GM21619 (cell line): ENCODE results near the gene WT1.

Experiments used
- ATAC-seq: cut with Tn5 transposase; IDR thresholded peaks from one replicate; pipeline ENCODE4 v1.9.1; 2021; ENCODE audit not compliant: unreplicated experiment

The WT1 gene

GRCh38 chr11:32425761-32426160 is 9.6 kb downstream of the WT1 start:
- no peak for ATAC-seq

GRCh38 chr11:32422545-32422944 is 12.8 kb downstream of the WT1 start:
- no peak for ATAC-seq

DNA sequence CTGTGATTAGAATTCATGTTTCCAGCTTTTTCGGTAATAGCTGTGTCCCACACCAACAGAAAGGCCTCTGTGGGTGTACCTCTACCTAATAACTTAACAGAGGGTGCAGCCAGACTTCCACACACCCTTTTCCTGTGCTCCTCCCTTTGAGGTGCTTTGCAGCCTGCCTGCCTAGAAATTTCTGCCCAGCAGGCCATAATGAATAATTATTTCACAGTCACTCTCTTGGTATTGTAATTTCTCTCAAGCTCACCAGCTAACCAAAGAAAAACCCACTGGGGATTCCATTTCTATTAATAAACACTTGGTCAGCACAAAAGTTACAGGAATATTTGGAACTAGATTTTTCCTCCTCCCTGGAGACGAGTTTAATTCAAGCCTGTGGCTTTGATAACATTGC is 13.3 kb downstream of the WT1 start:
- no peak for ATAC-seq

- peak; percentile 90 for ATAC-seq
These were observed 14.1 kb downstream of the WT1 start for GRCh38 chr11:32420937-32421901.

DNA sequence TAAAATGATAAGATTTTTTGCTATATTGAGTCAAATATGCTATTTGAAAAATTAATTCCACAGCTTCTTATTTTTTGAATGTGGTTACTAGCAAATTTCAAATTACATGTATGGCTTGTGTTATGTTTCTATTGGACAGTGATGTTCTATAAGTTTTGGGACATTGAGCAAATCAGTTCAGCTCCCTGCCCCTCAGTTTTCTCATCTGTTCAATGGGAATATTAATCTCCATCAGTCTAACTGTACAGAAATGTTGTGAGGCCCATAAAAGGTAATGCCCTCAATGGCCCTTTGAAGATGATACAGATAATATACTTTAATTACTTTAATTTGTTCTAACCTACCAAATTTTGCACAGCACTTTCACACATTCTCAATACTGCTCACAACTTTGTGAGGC is 15.2 kb downstream of the WT1 start:
- ATAC-seq = no peak

- ATAC-seq = no peak
These were observed 16.5 kb downstream of the WT1 start for GRCh38 chr11:32418836-32419235.

DNA sequence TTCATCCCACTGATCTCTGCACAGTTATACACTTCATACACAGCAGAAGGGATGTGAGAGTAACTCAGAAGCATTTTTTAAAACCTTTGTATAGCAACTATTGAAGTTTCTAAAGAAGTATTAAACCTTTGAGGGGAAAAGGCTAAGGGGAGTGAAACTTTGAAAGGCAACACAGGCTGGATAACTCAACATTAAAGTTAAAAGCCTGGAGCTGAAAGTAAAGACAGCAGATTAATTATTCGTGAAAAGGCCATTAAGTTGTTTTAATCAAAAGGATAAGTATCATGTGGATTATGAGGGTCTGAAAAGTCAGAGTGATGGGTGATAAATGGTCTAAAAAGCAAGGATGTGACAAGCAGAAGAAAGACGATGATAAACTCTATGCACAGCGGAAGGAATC is 17.5 kb downstream of the WT1 start:
- no peak for ATAC-seq

DNA sequence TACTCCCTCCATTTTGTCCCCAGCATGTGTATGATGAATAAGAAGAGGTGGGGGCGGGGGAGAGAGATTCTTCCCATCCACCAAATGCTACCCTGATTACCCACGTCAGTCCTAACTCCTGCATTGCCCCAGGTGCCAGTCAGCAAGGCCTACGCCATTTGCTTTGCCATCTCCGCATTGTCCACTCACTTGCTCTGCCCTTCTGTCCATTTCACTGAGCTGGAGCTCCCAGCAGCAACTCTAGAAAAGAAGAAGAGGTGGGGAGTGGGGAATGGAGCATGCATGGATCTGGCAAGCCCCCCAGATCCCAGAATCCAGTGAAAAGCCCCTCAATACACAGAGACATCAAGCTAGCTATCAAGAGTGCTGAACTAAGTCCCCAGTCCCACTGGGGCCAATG is 19.0 kb downstream of the WT1 start:
- ATAC-seq = no peak

DNA sequence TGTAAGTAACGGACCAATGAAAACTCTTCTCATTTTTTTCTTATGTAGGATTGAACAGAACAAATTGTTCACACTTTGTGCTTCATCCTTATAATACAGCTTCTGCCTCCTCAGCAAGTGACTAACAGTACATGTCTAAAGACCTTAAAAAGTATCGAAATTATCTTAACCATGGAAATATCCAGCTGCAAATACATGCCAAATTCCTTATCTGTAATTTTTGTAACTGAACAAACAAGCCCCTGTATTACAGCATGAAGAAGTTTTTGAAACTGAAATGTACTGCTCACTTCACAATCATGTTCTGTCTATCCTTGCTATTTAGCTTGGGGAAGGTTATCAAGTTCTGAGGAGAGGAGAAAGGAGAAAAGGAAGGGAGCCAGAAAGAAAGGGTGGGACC is 20.4 kb downstream of the WT1 start:
- no peak for ATAC-seq

DNA sequence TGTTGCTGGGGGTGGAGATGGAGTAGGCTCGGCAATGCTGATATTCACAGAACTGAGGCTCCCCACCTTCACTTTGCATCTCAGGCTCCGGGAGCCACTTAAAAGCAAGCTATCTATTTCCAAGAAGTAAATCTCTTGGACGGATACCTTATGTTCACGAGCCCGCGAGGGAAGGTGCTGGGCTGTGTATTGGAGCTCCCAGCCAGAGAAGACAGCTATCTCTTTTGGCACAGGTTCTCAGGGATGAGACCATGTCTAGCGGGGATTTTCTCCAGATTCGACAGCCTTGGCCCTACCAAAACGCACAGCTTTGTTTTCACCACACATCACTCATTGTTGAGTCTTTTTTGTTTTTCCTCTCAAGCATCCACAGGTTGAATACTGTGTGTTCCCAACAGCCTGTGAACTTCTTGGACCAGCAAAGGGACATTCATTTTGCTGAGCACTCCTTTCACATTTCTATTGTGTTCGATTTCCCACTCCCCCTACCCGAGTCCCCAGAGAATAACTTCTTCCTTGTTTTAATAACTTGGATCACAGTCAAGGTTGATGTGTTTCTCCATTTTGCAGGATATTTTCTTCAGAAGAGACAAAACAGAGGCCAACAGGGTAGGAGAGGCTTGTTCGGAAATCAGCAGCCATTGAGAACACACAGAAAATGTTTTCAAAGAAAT is 23.3 kb downstream of the WT1 start:
- ATAC-seq = no peak

DNA sequence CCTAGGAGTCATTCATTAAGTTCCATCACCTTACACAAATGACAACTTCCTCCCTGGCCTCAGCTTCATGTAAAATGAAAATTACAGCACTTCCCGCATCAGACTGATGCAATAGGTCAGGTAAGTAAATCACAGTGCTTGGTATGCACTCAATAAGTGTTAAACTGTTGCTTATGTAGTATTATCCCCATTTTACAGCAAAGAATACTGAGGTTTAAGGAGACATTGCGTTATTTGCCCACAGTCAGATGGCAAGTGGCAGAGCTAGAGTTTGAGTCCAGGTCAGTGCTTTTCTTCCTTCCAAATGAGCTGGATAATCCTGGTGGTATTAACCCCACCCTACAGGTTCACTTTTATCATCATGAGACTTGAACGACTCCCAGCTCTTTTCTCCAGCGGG is 29.7 kb downstream of the WT1 start:
- ATAC-seq = no peak

- ATAC-seq = no peak
These were observed 32.5 kb downstream of the WT1 start for GRCh38 chr11:32402836-32403235.

GRCh38 chr11:32400670-32401369 is 34.5 kb downstream of the WT1 start:
- ATAC-seq = no peak

- no peak for ATAC-seq
These were observed 35.1 kb downstream of the WT1 start for GRCh38 chr11:32400196-32400595.

GRCh38 chr11:32396991-32397390 is 38.3 kb downstream of the WT1 start:
- no peak for ATAC-seq

DNA sequence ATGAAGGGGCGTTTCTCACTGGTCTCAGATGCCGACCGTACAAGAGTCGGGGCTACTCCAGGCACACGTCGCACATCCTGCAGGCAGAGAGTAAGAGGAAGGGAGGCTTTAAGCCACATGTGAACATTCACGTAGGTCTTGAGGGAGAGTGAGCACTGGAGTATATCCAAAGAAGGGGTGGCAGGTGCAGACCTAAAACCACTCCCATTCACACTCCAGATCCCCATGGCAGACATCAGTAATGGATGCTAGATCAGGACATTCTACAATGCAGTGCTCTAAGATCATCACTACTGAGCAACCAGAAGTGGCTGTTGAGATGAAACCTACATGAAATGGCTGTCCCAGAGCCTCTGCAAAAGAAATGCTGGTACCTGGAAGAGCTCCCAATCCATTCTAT is 39.0 kb downstream of the WT1 start:
- no peak for ATAC-seq

DNA sequence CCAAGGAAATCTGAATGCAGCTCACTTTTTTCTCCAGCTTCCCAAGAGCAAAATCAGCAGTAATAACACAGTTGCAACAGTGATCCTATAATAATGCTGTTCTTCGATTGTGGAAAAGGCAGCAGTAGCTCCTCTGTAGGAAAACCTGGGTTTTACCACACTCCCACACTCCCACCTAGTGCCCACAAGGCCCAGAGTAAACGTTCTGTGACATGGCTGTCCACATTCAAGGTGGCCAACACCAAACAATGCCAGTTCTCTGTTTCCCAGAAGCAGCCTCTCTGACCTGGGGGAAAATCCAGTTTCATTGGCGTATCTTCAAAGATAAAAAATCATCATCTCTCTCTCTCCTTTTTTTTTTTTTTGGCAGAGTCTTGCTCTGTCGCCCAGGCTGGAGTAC is 40.2 kb downstream of the WT1 start:
- no peak for ATAC-seq

DNA sequence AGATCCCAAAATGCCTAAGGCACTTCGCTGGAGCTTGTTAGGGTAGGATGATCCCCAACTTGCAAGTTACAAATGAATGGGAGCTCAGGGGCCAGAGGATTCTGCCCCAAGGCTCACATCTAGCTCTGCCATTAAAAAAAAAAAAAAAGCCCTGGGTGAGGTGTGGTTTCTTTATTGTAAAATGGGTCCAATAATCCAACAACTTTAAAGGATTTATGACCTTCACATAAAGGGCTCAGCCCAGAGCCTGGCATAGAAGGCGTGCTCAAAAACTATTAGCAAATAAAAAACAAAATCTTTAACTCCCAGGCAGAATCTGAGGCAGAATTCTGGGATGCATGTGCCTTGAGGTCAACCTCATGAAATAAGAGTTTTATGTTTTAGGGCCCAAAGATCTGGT is 42.5 kb downstream of the WT1 start:
- no peak for ATAC-seq

DNA sequence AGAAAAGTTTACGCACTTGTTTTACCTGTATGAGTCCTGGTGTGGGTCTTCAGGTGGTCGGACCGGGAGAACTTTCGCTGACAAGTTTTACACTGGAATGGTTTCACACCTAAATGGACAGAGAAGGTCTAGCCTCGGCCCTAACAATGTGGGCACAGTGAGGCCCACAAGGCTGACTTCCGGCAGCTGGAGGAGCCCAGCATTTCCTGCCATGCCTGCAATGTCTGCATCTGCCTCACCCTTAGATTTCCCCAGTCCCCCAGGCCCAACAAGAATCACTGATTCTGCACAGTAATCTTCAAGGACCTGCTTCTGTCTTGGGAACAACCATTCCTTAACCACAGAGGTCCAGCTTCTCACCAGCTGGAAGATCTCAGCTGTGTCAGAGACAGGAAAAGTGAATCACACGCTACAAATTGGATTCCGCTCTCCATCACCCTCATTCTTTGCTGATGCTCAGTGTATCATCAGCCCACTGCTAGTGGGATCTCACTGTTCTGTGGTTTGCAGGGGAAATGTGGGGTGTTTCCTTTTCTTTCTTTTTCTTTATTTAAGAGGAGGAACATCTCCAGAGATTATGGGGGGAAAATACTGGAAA is 43.3 kb downstream of the WT1 start:
- no peak for ATAC-seq

DNA sequence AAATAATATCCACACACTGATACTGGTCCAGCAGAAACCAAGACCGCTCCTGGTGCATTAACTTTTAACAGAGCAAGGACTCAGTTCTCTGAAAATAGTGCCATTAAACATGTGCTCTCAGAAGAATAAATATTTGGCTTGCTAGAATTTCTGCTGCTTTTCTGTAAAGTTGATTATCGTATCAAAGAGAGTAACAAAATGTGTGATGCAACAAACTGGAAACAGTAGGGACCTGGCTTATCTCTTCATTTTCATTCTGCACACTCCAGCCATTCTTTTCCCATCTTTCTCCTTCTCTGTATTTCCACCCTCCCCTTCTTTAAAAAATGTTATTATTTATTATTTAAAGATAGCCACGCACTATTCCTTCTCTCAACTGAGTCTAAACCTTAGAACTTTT is 43.9 kb downstream of the WT1 start:
- no peak for ATAC-seq

DNA sequence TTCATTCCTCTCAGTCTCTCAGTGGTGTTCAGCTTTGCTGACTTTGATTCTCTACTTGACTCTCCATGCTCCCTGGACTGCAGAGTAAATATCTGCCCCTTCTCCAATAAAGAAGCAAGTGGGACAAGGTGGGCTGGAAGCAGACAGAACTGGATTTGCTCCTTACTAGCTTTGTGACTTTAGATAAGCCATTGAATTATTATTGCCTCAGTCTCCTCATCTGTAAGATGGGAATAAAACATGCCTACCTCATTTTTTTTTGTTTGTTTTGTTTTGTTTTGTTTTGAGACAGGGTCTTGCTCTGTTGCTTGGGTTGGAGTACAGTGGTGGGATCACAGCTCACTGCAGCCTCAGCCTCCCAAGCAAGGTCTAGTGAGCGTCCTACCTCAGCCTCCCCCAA is 44.6 kb downstream of the WT1 start:
- no peak for ATAC-seq
